ENCODE data around the gene TTK.

The TTK gene

GRCh38 chr6:80005406-80005805 lies 957 bp downstream of the TTK start:
- CTCF ChIA-PET = interaction anchor here (0.6 to 1.3 kb wide), 3 partner anchors 56 to 403 kb away, joined by 3 to 5 read pairs (median 4); no protein-coding TSS in a partner anchor
- no peaks in the 10 kb centered on the region for H3K4me1 ChIP-seq (ENCODE audit: control insufficient read depth, insufficient read depth, low read length)
- H3K4me3 ChIP-seq (ENCODE audit: low read depth, low read length) = peak overlapping the region; percentile 78
- TF ChIP-seq ATF2 (tag by site-specific recombination; IDR thresholded peaks at IDR 0.05; ENCODE audit: low read depth) (peak; percentile 90), ZNF629 (tag by site-specific recombination; IDR thresholded peaks at IDR 0.05) (peak; percentile 23; the same call in 1 of the 2 replicates), ZNF16 (tag by site-specific recombination; IDR thresholded peaks at IDR 0.05; ENCODE audit: low read depth) (no peak)
- no peaks in the 10 kb centered on the region for H3K9me3 ChIP-seq (ENCODE audit: control insufficient read depth, insufficient read depth, low read depth, low read length)
- no peak overlapping the region for H3K27ac ChIP-seq (ENCODE audit: extremely low read depth, low read depth, low read length)
- peaks cover 22 to 39% of the 10 kb centered on the region in 2 experiments for H3K36me3 ChIP-seq (ENCODE audit: control insufficient read depth in 2 of 2, insufficient read depth in 1 of 2, low read length in 2 of 2)
- POLR2A ChIA-PET = no interaction called here

GRCh38 chr6:80006541-80006940 lies 2.1 kb downstream of the TTK start:
- H3K36me3 ChIP-seq (ENCODE audit: control insufficient read depth in 2 of 2, insufficient read depth in 1 of 2, low read length in 2 of 2) = peaks cover 31 to 50% of the 10 kb centered on the region in 2 experiments

GRCh38 chr6:80009531-80009930 lies 5.1 kb downstream of the TTK start:
- ChIA-PET POLR2A (interaction anchor here (1.1 kb wide), 1 partner anchor 97 kb away, joined by 3 read pairs; the partner anchor contains the start of gene BCKDHB), CTCF (interaction anchor here (1.8 kb wide), 1 partner anchor 60 kb away, joined by 11 read pairs; no protein-coding TSS in a partner anchor)
- no peak for TF ChIP-seq ZNF341 (tag by site-specific recombination; IDR thresholded peaks at IDR 0.05; ENCODE audit: low read depth)
- TF ChIP-seq ZNF202 (tag by site-specific recombination; IDR thresholded peaks at IDR 0.05; ENCODE audit: borderline replicate concordance) = no peak
- no peak for TF ChIP-seq ZNF398 (tag by site-specific recombination; IDR thresholded peaks at IDR 0.05)
- TF ChIP-seq ZNF416 (tag by site-specific recombination; IDR thresholded peaks at IDR 0.05) = no peak
- no peak for TF ChIP-seq ZBTB1 (tag by site-specific recombination; IDR thresholded peaks at IDR 0.05)
- TF ChIP-seq ZNF555 (tag by site-specific recombination; conservative IDR thresholded peaks at IDR 0.05) = no peak
- no peak for TF ChIP-seq ZNF280C (tag by site-specific recombination; IDR thresholded peaks at IDR 0.05)
- no peak for TF ChIP-seq SALL2 (tag by site-specific recombination; IDR thresholded peaks at IDR 0.05; ENCODE audit: borderline replicate concordance)
- Histone ChIP-seq H3K9me3 (ENCODE audit: control insufficient read depth, insufficient read depth, low read depth, low read length) (no peaks in the 10 kb centered on the region), H3K27ac (ENCODE audit: extremely low read depth, low read depth, low read length) (no peak overlapping the region), H3K36me3 (ENCODE audit: control insufficient read depth in 2 of 2, insufficient read depth in 1 of 2, low read length in 2 of 2) (peaks cover 45 to 80% of the 10 kb centered on the region in 2 experiments), H3K4me3 (ENCODE audit: low read depth, low read length) (no peak overlapping the region), H3K4me1 (ENCODE audit: control insufficient read depth, insufficient read depth, low read length) (no peaks in the 10 kb centered on the region)

More at GRCh38 chr6:80006541-80006940, 2.1 kb downstream of the TTK start:
- ChIA-PET POLR2A (no interaction called here), CTCF (interaction anchor here (1.3 to 2.2 kb wide), 2 partner anchors 57 kb away, joined by 5 to 10 read pairs; no protein-coding TSS in a partner anchor)
- Histone ChIP-seq H3K9me3 (ENCODE audit: control insufficient read depth, insufficient read depth, low read depth, low read length) (no peaks in the 10 kb centered on the region), H3K4me1 (ENCODE audit: control insufficient read depth, insufficient read depth, low read length) (no peaks in the 10 kb centered on the region), H3K27ac (ENCODE audit: extremely low read depth, low read depth, low read length) (no peak overlapping the region), H3K4me3 (ENCODE audit: low read depth, low read length) (no peak overlapping the region)
- no peak for TF ChIP-seq ZNF785 (tag by site-specific recombination; IDR thresholded peaks at IDR 0.05)
- TF ChIP-seq SP2 (tag by site-specific recombination; IDR thresholded peaks at IDR 0.05) = no peak
- TF ChIP-seq ZBTB26 (tag by site-specific recombination; optimal IDR thresholded peaks at IDR 0.05) = no peak
- TF ChIP-seq GLI4 (tag by site-specific recombination; IDR thresholded peaks at IDR 0.05) = no peak
- no peak for TF ChIP-seq ZNF623 (tag by site-specific recombination; IDR thresholded peaks at IDR 0.05)
- no peak for TF ChIP-seq ZNF558 (tag by site-specific recombination; IDR thresholded peaks at IDR 0.05)
- TF ChIP-seq GFI1B (tag by site-specific recombination; IDR thresholded peaks at IDR 0.05) = no peak
- TF ChIP-seq ZNF239 (tag by site-specific recombination; IDR thresholded peaks at IDR 0.05) = no peak
- no peak for TF ChIP-seq KLF7 (tag by site-specific recombination; IDR thresholded peaks at IDR 0.05; ENCODE audit: borderline replicate concordance)

All from HEK293 (cell line).